ENCODE data around the gene C1QA. TPM values are rescaled to one million over a fixed set of nuclear protein-coding genes. Genes with fewer than 3 reads are reported as not detected.

The C1QA gene
- total RNA-seq, 6 experiments from 2014 or later, result 66.3 to 227 (median 75.0) TPM

GRCh38 chr1:22597301-22597965, 39.0 kb upstream of the C1QA start:
- intact Hi-C loops (cut with DNase I), result loop anchor here in 1 of 2 donors (10.0 kb wide), 1 partner anchor 317 kb away; no protein-coding TSS in a partner anchor
- H3K4me1 ChIP-seq, result no peaks in the 10 kb centered on the region
- H3K27ac ChIP-seq, result no peak overlapping the region
- TF ChIP-seq, protein P1, sequence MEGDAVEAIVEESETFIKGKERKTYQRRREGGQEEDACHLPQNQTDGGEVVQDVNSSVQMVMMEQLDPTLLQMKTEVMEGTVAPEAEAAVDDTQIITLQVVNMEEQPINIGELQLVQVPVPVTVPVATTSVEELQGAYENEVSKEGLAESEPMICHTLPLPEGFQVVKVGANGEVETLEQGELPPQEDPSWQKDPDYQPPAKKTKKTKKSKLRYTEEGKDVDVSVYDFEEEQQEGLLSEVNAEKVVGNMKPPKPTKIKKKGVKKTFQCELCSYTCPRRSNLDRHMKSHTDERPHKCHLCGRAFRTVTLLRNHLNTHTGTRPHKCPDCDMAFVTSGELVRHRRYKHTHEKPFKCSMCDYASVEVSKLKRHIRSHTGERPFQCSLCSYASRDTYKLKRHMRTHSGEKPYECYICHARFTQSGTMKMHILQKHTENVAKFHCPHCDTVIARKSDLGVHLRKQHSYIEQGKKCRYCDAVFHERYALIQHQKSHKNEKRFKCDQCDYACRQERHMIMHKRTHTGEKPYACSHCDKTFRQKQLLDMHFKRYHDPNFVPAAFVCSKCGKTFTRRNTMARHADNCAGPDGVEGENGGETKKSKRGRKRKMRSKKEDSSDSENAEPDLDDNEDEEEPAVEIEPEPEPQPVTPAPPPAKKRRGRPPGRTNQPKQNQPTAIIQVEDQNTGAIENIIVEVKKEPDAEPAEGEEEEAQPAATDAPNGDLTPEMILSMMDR (IDR thresholded peaks at IDR 0.05), result no peak
- TF ChIP-seq POLR2A (IDR thresholded peaks at IDR 0.05), result no peak
- H3K4me3 ChIP-seq, result no peak overlapping the region
- no peak for ATAC-seq
- 61% methylated on average over 7 of the region's 30 CpGs for WGBS (ENCODE audit: insufficient coverage, low coverage, low lambda C conversion rate, missing lambda C conversion rate)
- DNase-seq, result no peak
- H3K36me3 ChIP-seq, result no peaks in the 10 kb centered on the region
- H3K9me3 ChIP-seq, result no peaks in the 10 kb centered on the region
- H3K27me3 ChIP-seq, result no peaks in the 10 kb centered on the region

DNA sequence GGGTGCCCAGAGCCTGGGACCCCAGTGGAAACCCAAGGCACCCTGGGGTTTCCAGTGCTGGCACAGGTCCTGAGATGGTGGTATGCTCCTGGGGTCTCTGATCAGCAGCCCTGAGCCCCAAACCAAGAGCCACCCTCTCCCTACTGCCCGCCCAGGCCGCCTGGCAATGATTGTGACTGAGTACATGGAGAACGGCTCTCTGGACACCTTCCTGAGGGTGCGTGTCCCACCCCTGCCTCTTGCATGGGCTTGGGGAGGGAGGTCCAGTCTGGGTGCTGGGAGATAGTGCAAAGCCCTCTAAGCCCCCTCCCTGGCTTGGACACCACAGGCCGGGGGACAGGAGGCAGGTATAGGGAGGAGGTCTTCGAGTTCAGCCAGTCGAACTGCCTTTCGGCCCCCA, 38.4 kb upstream of the C1QA start:
- TF ChIP-seq POLR2A (IDR thresholded peaks at IDR 0.05), result no peak
- TF ChIP-seq, protein P1 (IDR thresholded peaks at IDR 0.05), result no peak
- Histone ChIP-seq H3K27me3 (no peaks in the 10 kb centered on the region), H3K27ac (no peak overlapping the region), H3K4me3 (no peak overlapping the region), H3K36me3 (no peaks in the 10 kb centered on the region), H3K4me1 (no peaks in the 10 kb centered on the region), H3K9me3 (no peaks in the 10 kb centered on the region)
- DNase-seq, result no peak
- intact Hi-C loops (cut with DNase I), result loop anchor here in 1 of 2 donors (10.0 kb wide), 1 partner anchor 317 kb away; no protein-coding TSS in a partner anchor
- no peak for ATAC-seq
- no CpG with 5 or more reads among the region's 8 CpGs for whole genome bisulfite sequencing (ENCODE audit: insufficient coverage, low coverage, low lambda C conversion rate, missing lambda C conversion rate)

GRCh38 chr1:22598736-22599135, 37.7 kb upstream of the C1QA start:
- Histone ChIP-seq H3K9me3 (no peaks in the 10 kb centered on the region), H3K27ac (no peak overlapping the region), H3K27me3 (no peaks in the 10 kb centered on the region), H3K4me1 (no peaks in the 10 kb centered on the region), H3K36me3 (no peaks in the 10 kb centered on the region), H3K4me3 (no peak overlapping the region)
- no CpG with 5 or more reads among the region's 24 CpGs for WGBS (ENCODE audit: insufficient coverage, low coverage, low lambda C conversion rate, missing lambda C conversion rate)
- DNase-seq (no peak), ATAC-seq (no peak)
- intact Hi-C loops (cut with DNase I), result loop anchor here in 1 of 2 donors (10.0 kb wide), 1 partner anchor 316 kb away; no protein-coding TSS in a partner anchor
- no peak for TF ChIP-seq POLR2A (IDR thresholded peaks at IDR 0.05)
- TF ChIP-seq, protein P1 (IDR thresholded peaks at IDR 0.05), result no peak

- H3K4me1 ChIP-seq, result no peaks in the 10 kb centered on the region
- DNase-seq (no peak), ATAC-seq (no peak)
- no peaks in the 10 kb centered on the region for H3K27me3 ChIP-seq
- H3K9me3 ChIP-seq, result no peaks in the 10 kb centered on the region
- TF ChIP-seq, protein P1 (IDR thresholded peaks at IDR 0.05), result no peak
- no peak for TF ChIP-seq POLR2A (IDR thresholded peaks at IDR 0.05)
- H3K4me3 ChIP-seq, result no peak overlapping the region
- H3K27ac ChIP-seq, result no peak overlapping the region
- 38% methylated on average over 4 of the region's 22 CpGs for WGBS (ENCODE audit: insufficient coverage, low coverage, low lambda C conversion rate, missing lambda C conversion rate)
- intact Hi-C loops (cut with DNase I), result no loop called here
- H3K36me3 ChIP-seq, result no peaks in the 10 kb centered on the region
These were observed 36.2 kb upstream of the C1QA start for GRCh38 chr1:22600071-22600816.

Data from right lobe of liver (tissue), 6 donors.